ENCODE data around the gene DOCK3.
"Not testable (repeated sequence)": the region's sequence is repeated elsewhere in the genome, so short reads cannot be mapped to it uniquely, and the experiment has no call there.

The DOCK3 gene

DNA sequence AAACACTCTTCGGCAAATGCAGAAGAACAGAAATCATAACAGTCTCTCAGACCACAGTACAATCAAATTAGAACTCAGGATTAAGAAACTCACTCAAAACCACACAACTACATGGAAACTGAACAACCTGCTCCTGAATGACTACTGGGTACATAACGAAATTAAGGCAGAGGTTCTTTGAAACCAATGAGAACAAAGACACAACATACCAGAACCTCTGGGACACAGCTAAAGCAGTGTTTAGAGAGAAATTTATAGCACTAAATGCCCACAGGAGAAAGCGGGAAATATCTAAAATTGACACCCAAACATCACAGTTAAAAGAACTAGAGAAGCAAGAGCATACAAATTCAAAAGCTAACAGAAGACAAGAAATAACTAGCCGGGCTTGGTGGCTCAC lies 589.4 kb downstream of the DOCK3 start:
- DNase-seq = not testable (repeated sequence)

DNA sequence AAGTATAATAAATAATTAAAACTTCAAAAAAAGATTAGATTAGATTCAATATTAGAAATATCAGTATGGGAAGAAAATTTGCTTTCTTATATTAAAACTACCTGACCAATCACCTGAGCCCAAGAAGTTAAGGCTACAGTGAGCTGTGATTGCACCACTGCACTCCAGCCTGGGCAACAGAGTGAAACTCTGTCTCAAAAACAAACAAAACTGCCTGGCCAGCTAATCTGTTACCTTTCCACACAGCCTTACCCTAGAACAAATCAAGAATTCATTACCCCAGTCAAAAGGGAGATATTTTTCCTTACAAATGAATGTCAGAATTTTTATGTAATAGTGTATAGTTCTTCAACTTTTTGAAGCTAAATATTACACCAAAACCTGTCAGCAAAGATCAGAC lies 593.4 kb downstream of the DOCK3 start:
- DNase-seq = no peak

DNA sequence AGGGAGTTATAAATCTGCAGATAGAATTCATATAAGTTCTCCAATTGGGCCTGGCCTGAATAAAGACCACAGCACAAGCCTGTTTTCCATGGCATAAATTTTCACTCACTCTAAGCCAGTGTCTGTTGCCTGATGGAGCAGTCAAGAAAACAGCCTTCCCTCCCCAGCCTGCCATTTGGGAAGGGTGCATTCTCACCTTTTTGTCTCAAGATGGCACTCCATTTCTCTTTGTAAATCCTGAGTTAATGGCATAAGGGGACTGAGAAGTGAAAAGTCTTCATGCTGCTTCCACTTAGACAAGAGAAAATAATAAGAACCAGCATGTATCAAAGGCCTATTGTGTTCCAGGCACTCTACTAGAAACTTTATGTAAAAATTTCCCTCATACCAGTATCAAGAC lies 594.7 kb downstream of the DOCK3 start:
- DNase-seq = no peak

DNA sequence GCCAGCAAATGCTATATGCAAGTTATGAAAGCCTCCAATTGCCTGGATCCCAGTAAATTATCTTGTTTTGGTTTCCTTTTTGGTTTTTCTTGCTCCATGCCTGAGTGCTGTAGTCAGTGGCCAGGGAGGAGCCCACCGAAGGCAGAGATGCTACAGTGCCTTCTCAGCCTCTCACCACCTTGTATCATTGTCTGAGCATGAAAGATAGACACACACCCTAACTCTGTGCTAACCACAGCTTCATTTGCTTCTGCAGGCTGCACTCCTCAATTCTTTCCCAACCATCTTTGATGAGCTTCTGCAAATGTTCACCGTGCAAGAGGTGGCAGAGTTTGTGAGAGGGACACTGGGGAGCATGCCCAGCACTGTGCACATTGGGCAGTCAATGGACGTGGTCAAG lies 595.8 kb downstream of the DOCK3 start:
- DNase-seq = no peak

DNA sequence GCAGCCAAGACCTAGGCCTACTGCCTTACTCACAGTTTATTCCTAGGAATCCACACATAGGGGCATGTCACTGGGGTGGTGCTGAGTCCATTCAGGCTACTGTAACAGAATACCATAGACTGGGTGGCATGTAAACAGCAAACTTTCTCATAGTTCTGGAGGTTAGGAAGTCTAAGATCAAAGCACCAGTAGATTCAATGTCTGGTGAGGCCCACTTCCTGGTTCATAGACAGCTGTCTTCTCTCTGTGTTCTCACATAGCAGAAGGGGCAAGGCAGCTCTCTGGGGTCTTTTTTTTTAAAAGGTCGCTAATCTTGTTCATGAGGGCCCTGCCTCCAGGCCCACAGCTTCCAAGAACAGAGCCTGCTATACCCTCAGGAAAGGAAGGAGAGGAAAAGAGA lies 596.4 kb downstream of the DOCK3 start:
- DNase-seq = no peak

DNA sequence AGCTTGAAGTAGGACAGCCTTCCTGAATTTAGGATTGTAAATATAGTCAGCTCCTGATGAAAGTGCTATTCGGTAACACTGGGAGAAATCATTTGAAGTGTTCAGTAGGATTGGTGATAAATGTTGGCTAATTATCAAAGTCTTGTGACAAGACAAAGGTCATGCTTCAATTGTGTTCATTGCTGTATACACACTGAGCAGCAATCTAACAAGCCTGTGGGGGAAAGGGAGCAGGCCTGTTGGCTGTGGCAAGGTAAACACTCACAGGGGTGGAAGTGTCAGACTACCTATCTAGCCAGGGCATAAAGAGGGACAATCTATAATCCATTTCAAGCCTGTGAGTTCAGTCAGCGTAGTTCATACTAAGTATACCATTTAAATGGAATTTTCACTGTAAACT lies 599.3 kb downstream of the DOCK3 start:
- no peak for DNase-seq

DNA sequence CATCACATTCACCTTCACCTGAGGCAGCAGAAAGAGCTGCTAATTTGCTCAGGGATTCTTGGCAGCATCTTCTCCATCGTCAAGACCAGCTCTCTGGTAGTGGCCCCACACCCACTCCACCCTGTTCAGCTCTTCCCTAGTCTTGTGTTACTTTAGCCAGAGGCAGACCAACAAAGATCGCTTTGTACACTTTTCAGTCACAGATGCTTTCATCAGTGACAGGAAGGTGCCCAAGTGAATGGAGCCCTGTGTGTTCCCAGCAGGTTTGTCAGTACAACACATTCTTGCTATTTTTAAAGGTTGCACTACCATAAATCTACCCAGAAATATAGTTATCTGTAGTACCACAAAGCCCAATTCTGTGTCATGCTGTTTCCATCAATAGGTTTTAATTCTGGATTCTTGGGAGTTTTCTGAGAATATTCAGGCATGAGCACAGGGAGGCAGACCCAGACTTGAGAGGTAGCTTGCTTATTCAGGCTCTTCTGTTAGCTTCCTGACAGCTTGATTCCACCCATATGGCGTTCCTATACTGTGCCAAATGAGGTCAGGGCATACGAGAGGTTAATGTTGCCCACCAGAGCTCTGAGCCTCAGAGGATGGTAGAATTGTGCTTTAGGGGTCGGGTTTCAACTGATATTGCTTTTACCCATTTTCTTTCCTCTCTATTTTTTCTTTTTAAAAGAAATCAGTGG lies 600.5 kb downstream of the DOCK3 start:
- no peak for DNase-seq

DNA sequence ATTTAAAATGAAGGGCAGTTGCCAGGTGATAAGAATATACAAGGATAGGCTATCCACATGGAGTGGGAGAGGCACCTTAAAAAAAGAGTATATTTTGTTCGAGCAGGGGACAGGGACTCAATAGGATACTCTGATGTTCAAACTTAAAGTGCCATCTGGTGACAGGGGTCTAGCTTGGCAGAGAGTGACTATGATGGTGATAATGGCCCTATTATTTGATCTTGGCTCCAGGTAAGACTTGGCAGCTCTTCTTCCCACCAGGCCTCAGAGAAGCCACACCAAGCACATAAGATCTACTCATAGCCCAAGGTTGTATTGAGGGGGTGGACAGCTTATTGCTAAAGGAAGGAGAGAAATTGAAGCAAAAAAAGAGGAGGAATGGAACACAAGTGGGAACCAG lies 601.3 kb downstream of the DOCK3 start:
- DNase-seq = no peak

DNA sequence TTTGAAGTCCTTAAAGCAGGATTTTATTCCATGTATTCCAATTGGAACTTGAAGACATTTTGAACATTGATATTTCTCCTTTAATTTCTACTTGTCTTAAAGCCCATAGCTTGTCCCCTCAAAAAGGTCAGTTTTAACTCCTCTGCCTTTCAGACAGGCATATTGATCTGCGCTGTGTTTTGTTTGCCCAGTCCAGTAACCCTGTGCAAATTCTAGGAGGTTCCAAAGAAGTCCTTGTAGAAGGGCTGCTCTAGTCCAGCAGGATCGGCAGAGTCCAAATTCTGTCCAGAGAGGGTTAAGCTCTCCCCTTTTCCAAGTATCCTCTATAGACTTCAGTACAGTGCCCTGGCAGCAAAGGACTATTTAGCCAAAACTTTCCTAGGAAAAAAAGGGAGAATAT lies 604.7 kb downstream of the DOCK3 start:
- DNase-seq = no peak

DNA sequence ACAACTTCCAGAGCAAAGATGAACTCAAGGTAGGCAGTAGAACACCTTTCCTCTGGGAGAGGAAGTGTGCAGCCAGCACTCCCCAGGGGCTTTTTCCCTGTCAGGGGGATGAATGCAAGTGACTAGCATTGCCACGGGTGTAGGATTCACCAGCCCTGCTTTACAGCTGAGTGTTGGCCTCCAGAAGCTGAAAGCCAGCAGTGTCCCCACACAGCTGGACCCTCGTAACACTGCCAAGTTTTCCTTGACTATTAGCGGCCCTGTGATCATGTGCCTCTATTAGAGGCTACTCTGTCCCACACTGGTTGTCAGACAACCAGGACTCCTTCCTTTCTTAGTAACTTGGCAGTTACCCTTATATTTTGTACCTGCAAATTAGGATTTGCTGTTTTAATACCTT lies 605.4 kb downstream of the DOCK3 start:
- DNase-seq = no peak

DNA sequence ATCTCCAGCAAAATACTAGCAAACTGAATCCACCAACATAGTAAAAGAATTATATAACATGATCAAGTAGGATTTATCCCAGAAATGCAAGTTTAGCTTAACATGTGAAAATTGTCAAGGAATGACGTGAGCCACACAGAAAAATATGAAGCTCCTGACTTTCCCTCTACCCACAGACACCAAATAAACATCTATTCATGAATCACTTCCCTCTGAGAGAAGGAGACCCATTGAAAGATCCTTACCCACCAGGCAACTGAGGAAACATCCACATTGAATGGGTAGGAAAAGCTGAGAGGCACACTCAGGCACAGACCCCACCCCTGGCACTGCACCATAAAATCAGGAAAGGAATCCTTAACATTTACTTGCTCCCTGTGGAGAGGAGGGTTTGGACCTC lies 608.2 kb downstream of the DOCK3 start:
- no peak for DNase-seq

DNA sequence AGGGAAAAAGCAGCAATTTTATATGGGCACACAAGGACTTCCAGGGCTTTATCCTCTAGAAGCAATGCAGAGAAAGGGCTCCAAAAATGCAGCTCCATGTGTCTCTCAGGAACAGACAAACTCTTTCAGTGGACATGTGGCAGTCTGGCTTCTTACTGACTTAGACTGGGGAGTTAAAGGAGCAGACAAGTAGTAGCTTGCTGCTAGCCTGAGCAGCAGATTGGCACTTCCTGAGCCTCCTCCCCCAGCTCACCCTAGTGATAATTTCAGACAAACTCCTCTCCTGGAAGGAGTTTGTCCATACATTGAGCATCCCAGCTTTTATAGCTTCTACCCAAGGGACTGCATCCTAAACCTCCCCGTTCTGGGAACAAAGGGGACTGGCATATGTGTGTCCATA lies 608.7 kb downstream of the DOCK3 start:
- no peak for DNase-seq

DNA sequence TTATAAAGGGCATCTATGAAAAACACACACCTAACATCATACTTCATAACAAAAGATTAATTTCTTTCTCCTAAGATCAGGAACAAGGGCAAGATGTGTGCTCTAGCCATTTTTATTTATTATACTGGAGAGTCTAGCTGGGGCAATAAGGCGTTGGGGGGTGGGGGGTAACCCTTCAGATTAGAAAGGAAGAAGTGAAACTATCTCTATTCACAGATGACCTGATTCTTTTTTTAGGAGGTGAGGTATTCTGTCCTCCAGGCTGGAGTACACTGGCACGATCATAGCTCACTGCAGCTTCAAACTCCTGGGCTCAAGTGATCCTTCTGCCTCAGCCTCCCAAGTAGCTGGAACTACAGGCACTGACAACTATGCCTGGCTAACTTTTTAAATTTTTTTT lies 620.9 kb downstream of the DOCK3 start:
- no peak for DNase-seq

DNA sequence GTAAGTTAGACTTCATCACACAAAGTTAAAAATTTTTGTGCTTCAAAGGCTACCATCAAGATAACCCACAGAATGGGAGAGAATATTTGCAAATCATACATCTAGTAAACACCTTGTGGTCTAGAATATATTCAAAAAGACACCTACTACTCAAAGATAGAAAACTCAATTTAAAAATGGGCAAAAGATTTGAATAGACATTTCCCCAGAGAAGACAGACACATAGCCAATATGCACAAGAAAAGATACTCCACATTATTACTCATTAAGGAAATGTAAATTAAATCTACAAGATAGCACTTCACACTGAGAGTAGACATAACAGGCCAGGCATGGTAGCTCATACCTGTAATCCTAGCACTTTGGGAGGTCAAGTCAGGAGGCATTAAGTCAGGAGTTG lies 622.6 kb downstream of the DOCK3 start:
- no peak for DNase-seq

DNA sequence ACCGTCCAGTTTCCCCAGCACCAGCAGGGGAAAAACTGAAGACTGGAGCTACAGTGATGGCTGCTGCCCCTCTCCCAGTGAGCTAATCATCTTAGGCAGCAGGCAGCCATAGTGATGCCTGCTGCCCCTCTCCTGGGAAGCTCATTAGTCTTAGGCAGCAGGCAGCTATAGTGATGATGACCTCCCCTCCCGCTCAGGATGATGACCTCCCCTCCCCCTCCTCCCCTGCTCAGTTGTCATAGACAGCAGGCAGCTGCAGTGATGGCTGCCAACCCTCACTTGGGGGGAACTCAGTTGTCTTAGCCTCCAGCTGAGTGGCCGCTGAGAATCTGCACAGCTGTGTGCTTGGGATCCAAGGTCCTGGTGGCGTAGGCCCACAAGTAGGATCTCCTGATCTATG lies 629.5 kb downstream of the DOCK3 start:
- DNase-seq = no peak

DNA sequence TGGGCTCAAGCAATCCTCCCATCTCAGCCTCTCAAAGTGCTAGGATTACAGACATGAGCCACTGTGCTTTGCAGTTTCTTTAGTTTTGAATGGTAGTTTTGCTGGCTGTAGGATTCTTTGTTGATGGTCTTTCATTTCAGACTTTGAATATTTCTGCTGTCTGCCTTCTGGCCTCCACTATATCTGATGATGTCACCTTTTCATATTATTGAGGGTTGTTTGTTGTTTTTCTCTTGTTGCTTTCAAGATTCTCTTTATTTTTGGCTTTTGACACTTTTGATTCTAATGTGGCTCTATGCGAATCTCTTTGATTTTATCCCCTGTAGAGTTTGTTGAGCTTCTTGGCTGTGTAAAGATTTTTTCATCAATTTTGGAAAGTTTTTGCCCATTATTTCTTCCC lies 631.4 kb downstream of the DOCK3 start:
- DNase-seq = no peak

DNA sequence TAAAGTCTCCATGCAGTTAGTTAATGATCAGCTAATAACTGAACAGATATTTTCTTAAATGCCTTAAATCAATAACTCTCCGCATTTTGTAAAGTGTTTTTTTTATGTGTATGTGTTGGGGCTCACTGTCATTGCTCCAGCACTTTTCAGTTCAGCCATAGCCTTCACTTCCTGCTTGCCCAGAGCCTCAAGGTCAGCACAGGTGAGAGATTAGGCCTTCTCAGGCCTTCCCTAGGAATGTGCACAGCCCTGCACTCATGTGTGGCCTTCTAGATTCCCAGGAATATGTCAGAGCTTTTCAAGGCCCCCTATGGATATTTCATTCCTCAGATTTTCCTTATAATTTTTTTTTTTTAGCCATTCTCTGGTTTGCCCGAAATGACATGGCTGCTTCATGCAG lies 632.7 kb downstream of the DOCK3 start:
- no peak for DNase-seq

DNA sequence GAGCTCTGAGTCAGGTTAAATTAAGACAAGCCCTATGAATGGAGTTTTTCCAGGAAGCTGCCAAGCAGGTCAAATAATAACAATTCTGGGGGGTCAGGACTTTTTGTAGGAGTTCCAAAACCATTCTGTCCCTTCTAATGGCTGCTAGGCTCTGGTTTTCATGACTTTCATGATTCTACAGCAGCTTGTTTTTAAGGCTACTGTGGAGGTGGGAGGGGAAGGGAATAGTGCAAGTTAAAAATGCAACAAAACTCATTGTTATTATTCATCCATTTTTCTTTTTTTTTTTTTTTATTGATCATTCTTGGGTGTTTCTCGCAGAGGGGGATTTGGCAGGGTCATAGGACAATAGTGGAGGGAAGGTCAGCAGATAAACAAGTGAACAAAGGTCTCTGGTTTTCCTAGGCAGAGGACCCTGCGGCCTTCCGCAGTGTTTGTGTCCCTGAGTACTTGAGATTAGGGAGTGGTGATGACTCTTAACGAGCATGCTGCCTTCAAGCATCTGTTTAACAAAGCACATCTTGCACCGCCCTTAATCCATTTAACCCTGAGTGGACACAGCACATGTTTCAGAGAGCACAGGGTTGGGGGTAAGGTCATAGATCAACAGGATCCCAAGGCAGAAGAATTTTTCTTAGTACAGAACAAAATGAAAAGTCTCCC lies 633.3 kb downstream of the DOCK3 start:
- DNase-seq = not testable (repeated sequence)

DNA sequence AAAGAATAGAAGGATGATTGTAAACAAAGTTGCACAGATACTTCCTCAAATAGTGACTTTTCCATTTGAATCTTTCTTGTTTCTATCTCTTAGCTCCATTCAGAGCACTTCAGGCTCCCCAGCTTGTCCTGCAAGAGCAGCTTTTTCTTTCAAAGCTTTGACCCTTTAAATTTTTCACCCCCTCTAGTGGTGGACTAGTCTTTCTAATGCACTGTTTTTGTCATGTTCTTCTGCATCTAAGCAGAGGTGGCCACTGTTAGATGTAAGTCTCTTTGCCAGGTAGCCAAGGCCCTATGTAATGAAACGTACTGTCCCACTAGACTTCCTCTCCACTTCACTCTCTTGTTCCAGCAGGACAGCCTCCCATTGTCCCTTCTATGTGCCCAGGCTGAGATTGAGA lies 636.3 kb downstream of the DOCK3 start:
- no peak for DNase-seq

DNA sequence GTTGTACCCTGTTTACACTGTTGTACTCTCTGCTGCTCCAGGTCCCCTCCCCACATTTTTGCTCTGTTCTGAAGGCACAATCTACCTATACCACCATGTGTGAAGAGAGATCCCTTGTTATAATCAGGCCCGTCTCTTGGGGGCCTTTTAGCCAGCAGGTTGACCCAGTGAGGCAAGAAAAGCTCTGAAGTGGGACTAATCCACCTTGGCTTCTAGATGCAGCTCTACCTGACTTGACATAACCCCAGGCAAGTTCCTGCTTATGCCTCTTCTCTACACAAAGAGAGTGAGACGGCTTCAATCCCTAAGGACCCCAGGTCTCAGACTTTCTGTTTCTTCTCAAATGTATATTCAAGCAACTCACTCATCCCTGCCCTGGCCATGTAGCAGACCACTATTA lies 653.5 kb downstream of the DOCK3 start:
- no peak for DNase-seq

DNA sequence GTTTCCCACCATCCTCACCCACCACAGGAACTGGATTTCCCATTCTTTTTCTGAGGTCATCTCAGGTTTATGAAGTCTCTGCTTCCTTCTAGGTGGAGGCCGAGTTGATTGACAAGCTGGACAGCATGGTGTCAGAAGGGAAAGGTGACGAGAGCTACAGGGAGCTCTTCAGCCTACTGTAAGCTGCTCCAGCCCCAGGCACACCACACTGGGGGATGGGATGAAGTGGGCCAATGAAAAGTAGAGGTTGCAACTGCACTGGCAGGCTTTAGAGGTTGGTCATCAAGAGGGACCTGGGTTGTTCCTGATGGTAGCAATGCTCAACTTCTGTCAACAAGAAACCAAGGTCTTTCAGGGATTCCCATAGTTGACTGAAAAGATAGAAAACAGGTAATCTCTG lies 655.3 kb downstream of the DOCK3 start:
- no peak for DNase-seq

DNA sequence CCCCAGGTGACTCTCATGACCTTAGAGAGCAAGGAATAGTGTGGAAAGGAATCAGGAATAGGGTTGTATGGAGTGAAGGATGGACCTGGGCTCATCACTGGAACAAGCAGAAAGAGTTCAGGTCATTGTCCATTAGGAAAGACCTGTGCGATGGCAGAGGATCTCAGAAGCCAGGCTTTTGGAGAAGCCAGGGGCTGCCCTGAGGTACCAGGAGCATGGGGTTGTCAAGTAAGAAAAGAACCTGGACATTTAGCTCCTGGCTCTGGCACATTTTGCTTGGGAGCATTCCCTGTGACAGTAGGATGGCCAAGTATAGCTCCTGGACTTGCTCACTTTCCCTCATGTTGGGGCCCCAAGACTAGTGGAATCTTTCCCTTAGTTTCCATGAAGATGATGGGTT lies 657.4 kb downstream of the DOCK3 start:
- DNase-seq = no peak

DNA sequence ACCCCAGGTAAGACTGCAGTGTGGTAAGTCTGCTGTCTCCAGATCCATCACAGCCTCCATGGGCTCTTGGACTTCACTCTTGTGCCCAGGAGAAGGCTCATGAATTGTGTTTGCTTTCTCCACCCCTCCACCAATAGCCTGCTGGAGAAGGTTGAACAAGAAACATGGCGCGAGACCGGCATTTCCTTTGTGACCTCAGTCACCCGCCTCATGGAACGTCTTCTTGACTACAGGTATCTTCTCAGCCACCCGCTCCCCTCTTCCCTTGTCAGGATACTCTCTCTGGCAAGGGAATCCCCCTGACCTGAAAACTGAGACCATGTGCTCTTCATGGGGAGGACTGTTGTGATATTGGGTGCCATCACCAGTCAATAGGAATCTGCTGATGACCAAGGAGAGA lies 658.3 kb downstream of the DOCK3 start:
- DNase-seq = no peak

DNA sequence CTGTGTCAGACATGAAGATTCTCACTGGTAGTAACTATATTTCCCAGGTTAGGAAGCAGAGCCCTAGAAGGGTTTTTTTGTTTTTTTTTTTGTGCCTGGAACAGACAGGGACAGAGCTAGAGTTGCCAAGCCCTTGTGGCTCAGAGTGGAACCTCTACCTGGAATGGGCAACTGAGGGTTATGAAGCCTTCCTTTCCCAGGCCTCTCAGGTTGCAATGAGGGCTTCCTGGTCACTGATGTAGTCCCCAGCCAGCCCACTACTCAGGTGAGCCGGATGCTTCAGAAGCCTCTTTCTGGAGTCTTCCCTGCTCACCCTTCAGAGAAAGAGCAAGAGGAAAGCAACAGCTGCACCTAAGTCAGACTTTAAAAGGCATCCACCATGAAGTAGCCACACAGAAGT lies 661.5 kb downstream of the DOCK3 start:
- no peak for DNase-seq

DNA sequence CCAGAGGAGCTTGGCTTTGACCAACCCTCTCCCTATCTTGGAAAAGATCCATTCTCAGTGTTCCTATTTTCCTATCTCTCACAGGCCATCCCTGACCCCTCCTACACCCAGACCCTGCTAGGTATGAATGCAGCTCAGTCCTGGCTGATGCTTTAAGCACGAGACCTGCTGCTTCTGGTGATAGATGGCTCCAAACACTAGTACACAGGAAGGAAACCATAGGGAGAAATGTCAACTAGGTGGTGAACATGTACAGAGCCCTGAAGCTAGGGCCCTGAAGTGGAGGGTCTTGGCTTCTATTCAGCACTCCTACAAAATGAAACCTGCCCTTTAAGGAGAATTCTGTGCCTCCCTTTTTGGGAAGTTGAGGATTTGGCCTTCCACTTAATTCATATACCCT lies 662.9 kb downstream of the DOCK3 start:
- DNase-seq = no peak
